MM.1S (cell line): ENCODE results near the gene TMEM86B.

Source experiments
- DNase-seq: peaks from one replicate; pipeline ENCODE4 v3.0.0-alpha.2; 2015
- H2AFZ ChIP-seq: fragments of 300-600 bp; sonication (generic); 2 replicates; pipeline ENCODE4 v1.6.0; 2016; ENCODE audit warnings: antibody characterized with exemption, low read length
- H3F3A ChIP-seq: fragments of 300-600 bp; sonication (generic); 2 replicates; pipeline ENCODE4 v1.6.1; 2016; ENCODE audit warnings: mild to moderate bottlenecking, antibody characterized with exemption, low read length, moderate library complexity, mixed read lengths; ENCODE audit not compliant: insufficient read depth
- H3K27ac ChIP-seq: fragments of 300-600 bp; sonication (generic); 2 replicates; pipeline ENCODE4 v1.5.1; 2016; ENCODE audit warnings: mild to moderate bottlenecking, low read length
- H3K27me3 ChIP-seq: fragments of 300-600 bp; sonication (generic); replicated peaks from 2 replicates; pipeline ENCODE4 v1.6.0; 2016; ENCODE audit warnings: low read length; ENCODE audit not compliant: insufficient read depth
- H3K36me3 ChIP-seq: fragments of 300-600 bp; sonication (generic); replicated peaks from 2 replicates; pipeline ENCODE4 v1.6.1; 2016; ENCODE audit warnings: mild to moderate bottlenecking, low read length, mixed read lengths; ENCODE audit not compliant: insufficient read depth
- H3K4me1 ChIP-seq: fragments of 300-600 bp; sonication (generic); 2 replicates; pipeline ENCODE4 v1.6.1; 2016; ENCODE audit warnings: low read length, mixed read lengths
- H3K4me2 ChIP-seq: fragments of 300-600 bp; sonication (generic); 2 replicates; pipeline ENCODE4 v1.6.0; 2016; ENCODE audit warnings: low read depth, low read length
- H3K4me3 ChIP-seq: fragments of 300-600 bp; sonication (generic); 2 replicates; pipeline ENCODE4 v1.5.1; 2016; ENCODE audit warnings: low read length, mixed read lengths
- H3K79me2 ChIP-seq: fragments of 300-600 bp; sonication (generic); 2 replicates; pipeline ENCODE4 v1.6.1; 2016; ENCODE audit warnings: mixed run types, low read length, mixed read lengths
- H3K9ac ChIP-seq: fragments of 300-600 bp; sonication (generic); 2 replicates; pipeline ENCODE4 v1.6.1; 2016; ENCODE audit warnings: low read length, mixed read lengths
- H3K9me2 ChIP-seq: fragments of 300-600 bp; sonication (generic); replicated peaks from 2 replicates; pipeline ENCODE4 v1.6.1; 2016; ENCODE audit warnings: mild to moderate bottlenecking, low read length, mixed read lengths; ENCODE audit not compliant: insufficient read depth
- H3K9me3 ChIP-seq: fragments of 300-600 bp; sonication (generic); replicated peaks from 2 replicates; pipeline ENCODE4 v1.6.1; 2016; ENCODE audit warnings: mild to moderate bottlenecking, low read length, mixed read lengths; ENCODE audit not compliant: insufficient read depth
- H4K20me1 ChIP-seq: fragments of 300-600 bp; sonication (generic); 2 replicates; pipeline ENCODE4 v1.6.1; 2016; ENCODE audit warnings: mild to moderate bottlenecking, low read length, moderate library complexity, mixed read lengths; ENCODE audit not compliant: insufficient read depth
- EZH2 ChIP-seq: fragments of 300-600 bp; sonication (generic); optimal IDR thresholded peaks from 2 replicates; pipeline ENCODE3; 2017; ENCODE audit warnings: low read depth, mild to moderate bottlenecking, antibody characterized with exemption, low read length, mixed read lengths
- EZH2phosphoT487 ChIP-seq: fragments of 300-600 bp; sonication (generic); IDR thresholded peaks from 2 replicates; pipeline ENCODE4 v1.6.1; 2018; ENCODE audit warnings: antibody characterized with exemption, low read length
- TF ChIP-seq, protein P1 (sequence below): fragments of 300-600 bp; sonication (generic); IDR thresholded peaks from 2 replicates; pipeline ENCODE4 v1.5.1; 2016; ENCODE audit warnings: antibody characterized with exemption, low read length, mixed read lengths

Gene TMEM86B

DNA sequence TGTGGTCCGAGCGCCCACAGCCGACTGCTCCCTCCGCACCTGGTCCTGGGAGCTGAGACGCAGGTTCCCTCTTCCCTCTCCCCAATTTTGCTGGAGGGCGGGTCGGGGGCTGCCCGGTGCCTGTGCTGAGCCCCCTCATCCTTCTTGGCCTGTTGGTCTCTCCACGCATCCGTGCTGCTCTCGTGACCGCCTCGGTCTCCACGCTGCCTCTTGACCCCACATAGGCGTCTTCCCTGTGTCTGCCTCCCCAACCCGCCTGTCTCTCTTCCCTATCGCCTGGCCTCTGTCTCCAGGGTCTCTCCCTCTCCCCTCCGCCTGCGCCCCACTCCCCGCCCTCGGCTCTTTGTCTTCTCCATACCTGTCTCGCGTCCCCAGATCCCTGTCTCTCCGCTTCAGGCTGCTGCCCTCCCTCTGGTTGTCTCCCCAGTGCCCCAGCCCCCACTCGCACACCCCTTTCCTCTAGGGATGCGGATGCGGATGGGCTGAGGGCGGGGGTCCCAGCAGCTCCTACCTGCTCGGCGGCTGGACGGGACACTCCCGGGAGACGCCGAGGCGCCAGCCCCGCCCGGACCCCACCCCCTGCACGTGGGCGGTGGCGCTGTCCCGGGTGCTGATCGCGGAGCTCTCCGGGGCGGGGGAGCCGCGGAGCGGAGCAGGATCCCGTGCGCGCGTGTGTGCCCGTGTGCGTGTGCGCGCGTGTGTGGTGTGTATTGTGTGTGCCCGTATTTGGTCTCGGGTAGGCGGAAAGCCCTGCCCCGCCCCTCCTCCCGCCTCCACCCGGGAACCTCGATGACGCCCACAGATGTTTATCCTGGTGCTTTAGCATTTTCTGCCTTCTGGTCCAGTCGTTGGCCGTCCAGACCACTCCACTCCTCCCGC is 48.7 kb downstream of the TMEM86B start, which contains the start of gene SYT5:
SYT5 (minus strand) TSS at position 684 of the 879 bp plus-strand sequence. CDS start 1,248 bp downstream, outside the sequence.
- TF ChIP-seq EZH2phosphoT487 (no peak), EZH2 (no peak)
- TF ChIP-seq, protein P1, sequence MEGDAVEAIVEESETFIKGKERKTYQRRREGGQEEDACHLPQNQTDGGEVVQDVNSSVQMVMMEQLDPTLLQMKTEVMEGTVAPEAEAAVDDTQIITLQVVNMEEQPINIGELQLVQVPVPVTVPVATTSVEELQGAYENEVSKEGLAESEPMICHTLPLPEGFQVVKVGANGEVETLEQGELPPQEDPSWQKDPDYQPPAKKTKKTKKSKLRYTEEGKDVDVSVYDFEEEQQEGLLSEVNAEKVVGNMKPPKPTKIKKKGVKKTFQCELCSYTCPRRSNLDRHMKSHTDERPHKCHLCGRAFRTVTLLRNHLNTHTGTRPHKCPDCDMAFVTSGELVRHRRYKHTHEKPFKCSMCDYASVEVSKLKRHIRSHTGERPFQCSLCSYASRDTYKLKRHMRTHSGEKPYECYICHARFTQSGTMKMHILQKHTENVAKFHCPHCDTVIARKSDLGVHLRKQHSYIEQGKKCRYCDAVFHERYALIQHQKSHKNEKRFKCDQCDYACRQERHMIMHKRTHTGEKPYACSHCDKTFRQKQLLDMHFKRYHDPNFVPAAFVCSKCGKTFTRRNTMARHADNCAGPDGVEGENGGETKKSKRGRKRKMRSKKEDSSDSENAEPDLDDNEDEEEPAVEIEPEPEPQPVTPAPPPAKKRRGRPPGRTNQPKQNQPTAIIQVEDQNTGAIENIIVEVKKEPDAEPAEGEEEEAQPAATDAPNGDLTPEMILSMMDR, result no peak
- Histone ChIP-seq H3K4me1 (peaks cover 8% of the 10 kb centered on the region; the same call in 1 of the 2 replicates), H3K4me2 (peak within 1 kb of the TSS; percentile 67), H4K20me1 (no peaks in the 10 kb centered on the region), H3K27ac (no peak within 1 kb of the TSS), H3K27me3 (peaks cover 96% of the 10 kb centered on the region), H3K9me3 (no peaks in the 10 kb centered on the region), H3K4me3 (peak within 1 kb of the TSS; percentile 37), H3K9me2 (no peaks in the 10 kb centered on the region), H3F3A (no peaks in the 10 kb centered on the region), H3K79me2 (no peaks in the 10 kb centered on the region), H3K36me3 (no peaks in the 10 kb centered on the region), H2AFZ (no peak within 1 kb of the TSS), H3K9ac (no peak within 1 kb of the TSS)
- peak; percentile 30 for DNase-seq

DNA sequence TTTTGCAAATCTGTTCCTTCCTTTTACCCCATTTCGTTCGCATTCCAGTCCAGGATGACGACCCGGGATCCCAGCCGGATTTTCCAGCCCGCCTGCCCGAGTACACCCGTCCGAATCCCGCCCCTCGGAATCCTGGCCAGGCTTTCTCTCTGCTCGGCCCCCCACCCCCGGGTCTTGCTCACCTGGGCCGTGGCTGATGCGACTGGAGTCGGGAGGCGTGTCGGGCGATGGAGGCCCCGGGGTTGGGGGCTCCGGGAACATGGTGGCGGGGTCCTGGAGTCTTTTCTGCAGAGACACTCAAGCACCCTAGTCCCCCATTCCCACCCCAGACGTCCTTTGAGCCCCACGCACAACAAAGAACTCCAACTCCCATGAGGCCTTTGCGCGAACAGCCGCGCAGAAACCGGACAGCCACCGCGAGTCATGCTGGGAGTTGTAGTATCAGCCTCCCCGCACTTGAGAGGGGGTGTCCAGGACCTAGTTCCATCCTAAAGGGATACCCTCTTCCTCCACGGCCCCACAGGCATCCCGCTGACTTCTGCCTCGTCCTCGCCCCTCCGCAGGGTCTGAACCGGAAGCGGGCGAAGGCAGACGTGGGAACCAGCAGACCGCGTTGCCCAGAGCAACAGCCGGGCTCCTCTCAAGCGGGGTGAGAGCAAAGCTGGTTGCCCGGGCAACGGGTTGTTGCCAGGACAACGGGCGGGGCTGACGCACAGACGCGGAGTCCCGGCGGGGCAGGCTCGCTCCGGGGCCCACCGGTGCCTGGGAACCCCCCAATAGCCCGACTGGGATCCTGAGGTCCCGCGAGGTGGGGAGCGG is 49.6 kb downstream of the TMEM86B start:
- H2AFZ ChIP-seq, result no peak overlapping the region
- H3K9me2 ChIP-seq, result no peaks in the 10 kb centered on the region

More for the DNA sequence above, 49.6 kb downstream of the TMEM86B start:
- Histone ChIP-seq H3K79me2 (no peaks in the 10 kb centered on the region), H3K27ac (no peak overlapping the region), H4K20me1 (no peaks in the 10 kb centered on the region), H3K9me3 (no peaks in the 10 kb centered on the region), H3K4me3 (peak overlapping the region; percentile 37), H3K27me3 (peaks cover 98% of the 10 kb centered on the region), H3K9ac (no peak overlapping the region), H3K4me2 (peak overlapping the region; percentile 67), H3F3A (no peaks in the 10 kb centered on the region), H3K4me1 (peaks cover 8% of the 10 kb centered on the region; the same call in 1 of the 2 replicates), H3K36me3 (no peaks in the 10 kb centered on the region)
- TF ChIP-seq EZH2, result no peak
- TF ChIP-seq EZH2phosphoT487, result no peak
- TF ChIP-seq, protein P1, result no peak
- DNase-seq, result peak; percentile 75
